HG03097 (cell line): ENCODE data around the gene TRIML1.
"Not testable (repeated sequence)": the region's sequence is repeated elsewhere in the genome, so short reads cannot be mapped to it uniquely, and the experiment has no call there.

Source experiments
- ATAC-seq: cut with Tn5 transposase; IDR thresholded peaks from one replicate; pipeline ENCODE4 v1.9.1; 2021; ENCODE audit not compliant: unreplicated experiment, low FRiP score

Gene TRIML1

GRCh38 chr4:188147776-188148175, 8.5 kb downstream of the TRIML1 start:
- ATAC-seq = no peak

GRCh38 chr4:188154668-188155405, 15.6 kb downstream of the TRIML1 start:
- no peak for ATAC-seq

GRCh38 chr4:188158336-188158735, 19.1 kb downstream of the TRIML1 start:
- ATAC-seq = no peak

- not testable (repeated sequence) for ATAC-seq
These were observed 20.4 kb downstream of the TRIML1 start for GRCh38 chr4:188159513-188160226.

- no peak for ATAC-seq
These were observed 21.2 kb downstream of the TRIML1 start for GRCh38 chr4:188160406-188160805.

- no peak for ATAC-seq
These were observed 21.9 kb downstream of the TRIML1 start for GRCh38 chr4:188161167-188161566.

GRCh38 chr4:188162698-188163097, 23.5 kb downstream of the TRIML1 start:
- ATAC-seq = no peak

- ATAC-seq = no peak
These were observed 29.6 kb downstream of the TRIML1 start for GRCh38 chr4:188168726-188169373.

- ATAC-seq = no peak
These were observed 32.3 kb downstream of the TRIML1 start for GRCh38 chr4:188171551-188171950.

- ATAC-seq = no peak
These were observed 36.0 kb downstream of the TRIML1 start for GRCh38 chr4:188175288-188175687.

GRCh38 chr4:188177997-188178675, 38.9 kb downstream of the TRIML1 start:
- no peak for ATAC-seq

- no peak for ATAC-seq
These were observed 39.6 kb downstream of the TRIML1 start for GRCh38 chr4:188178806-188179205.

- ATAC-seq = no peak
These were observed 47.9 kb downstream of the TRIML1 start for GRCh38 chr4:188187106-188187505.

GRCh38 chr4:188190461-188190860, 51.2 kb downstream of the TRIML1 start:
- no peak for ATAC-seq

- no peak for ATAC-seq
These were observed 55.2 kb downstream of the TRIML1 start for GRCh38 chr4:188194421-188194820.

GRCh38 chr4:188195389-188195985, 56.2 kb downstream of the TRIML1 start:
- no peak for ATAC-seq

GRCh38 chr4:188196134-188196735, 57.0 kb downstream of the TRIML1 start:
- no peak for ATAC-seq
